ENCODE data around the gene TSPAN4. TPM values are rescaled to one million over a fixed set of nuclear protein-coding genes. Genes with fewer than 3 reads are reported as not detected.

TSPAN4 gene
- total RNA-seq, 4 donors from 2014 or later: 47.1 to 78.9 (median 59.7) TPM

DNA sequence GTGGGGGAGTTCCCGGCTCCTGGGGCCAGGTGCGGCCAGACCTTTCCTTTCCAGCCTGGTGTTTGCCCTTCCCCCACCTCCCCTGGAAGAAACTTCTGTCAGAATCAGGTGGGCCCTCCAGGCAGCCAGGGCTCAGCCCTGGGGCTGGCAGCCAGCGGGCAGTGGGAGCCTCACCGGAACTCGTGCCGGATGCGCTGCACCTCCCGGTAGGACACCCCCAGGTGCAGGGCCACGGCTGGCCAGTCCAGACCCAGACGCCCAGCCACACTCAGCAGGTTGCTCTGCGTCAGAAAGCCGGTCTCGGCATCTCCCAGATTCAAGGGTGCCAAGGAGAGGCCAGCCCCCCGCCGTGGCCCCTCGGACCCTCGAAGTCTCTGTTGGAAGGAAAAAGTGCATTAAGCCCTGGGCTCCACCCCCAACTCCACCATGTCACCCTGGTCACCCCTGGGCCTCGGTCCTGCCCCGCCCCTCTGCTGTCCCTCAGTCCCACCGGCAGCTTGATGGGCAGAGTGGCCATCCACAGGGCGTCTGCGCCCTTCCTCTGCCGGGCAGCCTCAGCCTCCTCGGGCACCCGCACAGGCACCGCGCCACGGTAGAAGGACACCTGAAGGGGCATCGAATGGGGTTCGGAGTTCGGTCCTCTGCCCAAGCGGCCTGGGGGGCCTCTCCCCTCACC lies 42.9 kb upstream of the TSPAN4 start:
- H3K4me3 ChIP-seq: no peak overlapping the region
- WGBS: no CpG with 5 or more reads among the region's 32 CpGs
- H3K27ac ChIP-seq: no peak overlapping the region
- no peak for TF ChIP-seq POLR2AphosphoS5 (IDR thresholded peaks at IDR 0.05)
- TF ChIP-seq, protein P1, sequence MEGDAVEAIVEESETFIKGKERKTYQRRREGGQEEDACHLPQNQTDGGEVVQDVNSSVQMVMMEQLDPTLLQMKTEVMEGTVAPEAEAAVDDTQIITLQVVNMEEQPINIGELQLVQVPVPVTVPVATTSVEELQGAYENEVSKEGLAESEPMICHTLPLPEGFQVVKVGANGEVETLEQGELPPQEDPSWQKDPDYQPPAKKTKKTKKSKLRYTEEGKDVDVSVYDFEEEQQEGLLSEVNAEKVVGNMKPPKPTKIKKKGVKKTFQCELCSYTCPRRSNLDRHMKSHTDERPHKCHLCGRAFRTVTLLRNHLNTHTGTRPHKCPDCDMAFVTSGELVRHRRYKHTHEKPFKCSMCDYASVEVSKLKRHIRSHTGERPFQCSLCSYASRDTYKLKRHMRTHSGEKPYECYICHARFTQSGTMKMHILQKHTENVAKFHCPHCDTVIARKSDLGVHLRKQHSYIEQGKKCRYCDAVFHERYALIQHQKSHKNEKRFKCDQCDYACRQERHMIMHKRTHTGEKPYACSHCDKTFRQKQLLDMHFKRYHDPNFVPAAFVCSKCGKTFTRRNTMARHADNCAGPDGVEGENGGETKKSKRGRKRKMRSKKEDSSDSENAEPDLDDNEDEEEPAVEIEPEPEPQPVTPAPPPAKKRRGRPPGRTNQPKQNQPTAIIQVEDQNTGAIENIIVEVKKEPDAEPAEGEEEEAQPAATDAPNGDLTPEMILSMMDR (IDR thresholded peaks at IDR 0.05): no peak
- TF ChIP-seq POLR2A (IDR thresholded peaks at IDR 0.05): no peak
- peaks cover 23% of the 10 kb centered on the region for H3K36me3 ChIP-seq
- H3K4me1 ChIP-seq: peaks cover 48% of the 10 kb centered on the region
- no peak for DNase-seq (ENCODE audit: low spot score in 2 of 2)
- no peaks in the 10 kb centered on the region for H3K27me3 ChIP-seq
- H3K9me3 ChIP-seq: no peaks in the 10 kb centered on the region

DNA sequence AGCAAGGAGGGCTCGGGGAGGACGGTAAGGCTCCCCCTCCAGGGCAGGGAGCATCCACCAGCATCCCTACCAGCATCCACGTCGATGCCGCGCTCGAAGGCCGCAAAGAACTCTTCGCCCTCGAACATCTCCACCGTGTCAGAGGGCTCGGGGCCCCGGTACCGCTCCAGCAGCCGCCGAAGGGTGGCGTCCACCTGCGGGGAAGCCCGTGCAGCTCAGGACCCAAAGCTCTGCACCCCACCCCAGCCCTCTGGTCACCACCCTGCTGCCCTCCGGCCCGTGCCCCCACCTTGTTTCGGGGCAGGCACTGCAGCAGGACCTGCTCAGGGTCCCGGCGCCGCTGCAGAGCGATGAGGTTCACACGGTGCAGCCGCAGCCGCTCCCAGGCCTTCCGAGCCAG lies 42.2 kb upstream of the TSPAN4 start:
- no peak overlapping the region for H3K4me3 ChIP-seq
- H3K9me3 ChIP-seq: no peaks in the 10 kb centered on the region
- peaks cover 23% of the 10 kb centered on the region for H3K36me3 ChIP-seq
- no peak for DNase-seq (ENCODE audit: low spot score in 2 of 2)
- no peak for TF ChIP-seq POLR2AphosphoS5 (IDR thresholded peaks at IDR 0.05)
- no peaks in the 10 kb centered on the region for H3K27me3 ChIP-seq
- no peak overlapping the region for H3K27ac ChIP-seq
- WGBS: 94% methylated on average over 19 of the region's 30 CpGs
- H3K4me1 ChIP-seq: peaks cover 47% of the 10 kb centered on the region

DNA sequence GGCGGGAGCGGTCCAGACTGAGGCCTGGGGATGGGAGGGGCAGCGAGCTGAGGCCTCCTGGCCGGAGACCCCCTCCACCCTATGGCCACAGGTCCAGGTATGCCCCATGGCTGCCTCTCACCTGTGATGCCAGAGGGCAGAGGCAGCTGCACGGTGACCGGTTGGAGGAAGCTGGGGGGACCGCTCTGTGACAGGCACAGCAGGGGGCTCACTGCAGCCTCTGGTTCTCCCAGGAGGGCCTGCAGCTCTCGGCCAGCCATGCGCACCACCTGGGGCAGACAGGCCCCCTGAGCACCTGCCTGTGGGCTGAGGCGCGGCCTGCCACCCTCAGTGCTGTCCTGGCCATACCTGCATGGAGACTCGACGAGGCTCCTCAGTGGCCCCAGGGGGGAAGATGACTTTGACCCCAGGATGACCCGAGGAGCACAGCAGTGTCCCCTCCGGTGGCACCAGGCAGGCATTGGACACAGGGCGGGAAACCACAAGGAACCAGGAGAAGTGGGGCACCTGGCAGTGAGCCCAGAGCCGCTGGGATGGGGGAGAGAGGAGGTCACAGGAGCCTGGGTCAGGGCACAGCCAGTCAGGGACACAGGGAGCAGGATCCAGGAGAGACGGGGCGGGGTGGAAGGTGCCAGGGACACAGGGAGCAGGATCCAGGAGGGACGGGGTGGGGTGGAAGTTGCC lies 41.4 kb upstream of the TSPAN4 start:
- Histone ChIP-seq H3K4me1 (peaks cover 44% of the 10 kb centered on the region), H3K9me3 (no peaks in the 10 kb centered on the region), H3K27ac (no peak overlapping the region), H3K27me3 (no peaks in the 10 kb centered on the region), H3K4me3 (no peak overlapping the region), H3K36me3 (peaks cover 23% of the 10 kb centered on the region)
- TF ChIP-seq POLR2AphosphoS5 (IDR thresholded peaks at IDR 0.05) (no peak), EP300 (IDR thresholded peaks at IDR 0.05) (no peak), POLR2A (IDR thresholded peaks at IDR 0.05) (no peak)
- TF ChIP-seq, protein P1 (IDR thresholded peaks at IDR 0.05): no peak
- no peak for DNase-seq (ENCODE audit: low spot score in 2 of 2)
- 89% methylated on average over 15 of the region's 20 CpGs for WGBS

DNA sequence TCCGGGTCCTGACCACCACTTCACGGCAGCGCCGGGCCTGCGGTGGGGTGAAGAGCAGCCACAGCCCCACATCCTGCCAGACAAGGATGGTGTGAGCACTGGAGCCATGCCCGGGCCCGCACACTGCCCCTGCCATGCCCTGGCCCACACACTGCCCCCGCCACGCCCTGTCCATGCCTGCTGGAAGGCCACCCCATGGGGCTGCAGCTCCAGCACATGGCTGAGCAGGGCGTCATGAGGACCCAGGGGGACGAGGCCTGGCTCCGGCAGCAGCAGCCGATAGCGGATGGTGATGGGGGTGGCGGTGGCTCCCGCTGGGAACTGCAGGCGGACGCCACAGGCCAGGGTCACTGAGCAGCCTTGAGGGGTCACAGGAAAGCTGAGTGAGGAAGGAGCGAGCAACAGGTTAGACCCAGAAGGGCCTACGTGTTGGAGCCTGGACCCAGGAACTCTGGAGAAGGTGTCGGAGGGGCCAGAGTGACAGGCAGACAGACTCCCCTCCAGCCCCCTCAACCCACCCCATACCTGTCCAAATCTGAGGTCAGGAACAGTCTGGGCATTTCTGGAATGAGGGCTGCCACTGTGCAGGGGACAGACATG lies 40.5 kb upstream of the TSPAN4 start:
- Histone ChIP-seq H3K4me1 (peaks cover 36% of the 10 kb centered on the region), H3K36me3 (peaks cover 23% of the 10 kb centered on the region), H3K9me3 (no peaks in the 10 kb centered on the region), H3K27ac (no peak overlapping the region), H3K4me3 (no peak overlapping the region), H3K27me3 (no peaks in the 10 kb centered on the region)
- WGBS: 95% methylated on average over 19 of the region's 21 CpGs
- TF ChIP-seq POLR2AphosphoS5 (IDR thresholded peaks at IDR 0.05) (no peak), POLR2A (IDR thresholded peaks at IDR 0.05) (no peak), EP300 (IDR thresholded peaks at IDR 0.05) (no peak)
- TF ChIP-seq, protein P1 (IDR thresholded peaks at IDR 0.05): no peak
- no peak for DNase-seq (ENCODE audit: low spot score in 2 of 2)

DNA sequence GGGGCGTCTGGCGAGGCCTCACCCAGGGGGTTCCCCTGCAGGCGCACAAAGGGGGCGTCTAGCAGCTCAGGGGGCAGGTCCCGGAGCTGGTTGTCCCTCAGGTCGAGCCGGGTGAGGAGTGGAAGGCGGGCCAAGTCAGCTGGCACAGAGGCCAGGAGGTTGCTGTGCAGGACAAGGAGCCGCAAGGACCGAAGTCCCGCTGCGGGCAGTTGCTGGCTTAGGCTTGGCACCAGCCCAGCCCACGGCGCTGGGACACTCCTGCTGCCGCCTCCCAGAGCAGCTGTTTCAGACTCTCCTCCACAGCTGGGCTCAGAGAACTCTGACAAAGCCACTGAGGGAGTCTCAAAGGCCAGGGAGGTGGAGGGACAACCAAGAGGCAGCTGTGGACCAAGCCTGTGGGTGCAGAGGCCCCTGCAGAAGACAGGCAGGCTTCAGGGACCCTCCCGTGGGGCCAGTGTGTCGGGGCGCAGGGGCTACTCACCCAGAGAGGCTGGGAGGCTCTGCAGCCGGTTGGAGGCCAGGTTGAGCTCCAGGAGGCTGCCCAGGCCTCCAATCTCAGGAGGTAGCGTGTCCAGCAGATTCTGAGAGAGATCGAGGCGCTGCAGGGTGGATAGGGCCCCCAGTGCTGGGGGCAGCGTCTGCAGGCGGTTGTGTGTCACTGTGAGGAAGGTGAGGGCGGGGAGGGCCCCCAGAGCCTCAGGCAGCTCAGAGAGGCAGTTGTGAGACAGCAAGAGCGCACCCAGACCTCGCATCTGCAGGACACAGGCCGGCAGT lies 39.8 kb upstream of the TSPAN4 start:
- no peaks in the 10 kb centered on the region for H3K27me3 ChIP-seq
- no peak for DNase-seq (ENCODE audit: low spot score in 2 of 2)
- H3K27ac ChIP-seq: no peak overlapping the region
- H3K9me3 ChIP-seq: no peaks in the 10 kb centered on the region
- TF ChIP-seq POLR2AphosphoS5 (IDR thresholded peaks at IDR 0.05) (no peak), POLR2A (IDR thresholded peaks at IDR 0.05) (no peak), EP300 (IDR thresholded peaks at IDR 0.05) (no peak)
- TF ChIP-seq, protein P1 (IDR thresholded peaks at IDR 0.05): no peak
- H3K36me3 ChIP-seq: peaks cover 23% of the 10 kb centered on the region
- H3K4me1 ChIP-seq: peaks cover 30% of the 10 kb centered on the region
- H3K4me3 ChIP-seq: no peak overlapping the region
- 91% methylated on average over 18 of the region's 28 CpGs for WGBS

Data from suprapubic skin (tissue), 4 donors.